PC-3 (cell line): ENCODE measurements around the gene ING3. TPM values are rescaled to one million over a fixed set of nuclear protein-coding genes. Genes with fewer than 3 reads are reported as not detected.

Source experiments
- ATAC-seq: fragments of 200-7000 bp; cut with Tn5 transposase; 2 replicates; pipeline ENCODE4 v1.9.1; 2020; ENCODE audit warnings: mild to moderate bottlenecking, moderate library complexity
- BruUV-seq: library from RNA; stranded (reverse); fragments of 400-500 nt; replicated peaks from 2 replicates; lab custom pipeline; 2021; lab: Mats Ljungman, UMichigan
- CTCF ChIA-PET: fragments of 300-600 bp; sonication (Branson Sonifier 250); formaldehyde crosslinking; loops from one replicate; lab custom pipeline; 2022; ENCODE audit warnings: antibody characterized with exemption; lab: Charles Lee
- POLR2A ChIA-PET: fragments of 300-600 bp; sonication (Branson Sonifier 250); formaldehyde crosslinking; loops from one replicate; lab custom pipeline; 2022; ENCODE audit warnings: antibody characterized with exemption; ENCODE audit not compliant: unreplicated experiment; lab: Charles Lee
- DNase-seq: peaks from one replicate; pipeline ENCODE4 v3.0.0-alpha.2; 2015
- H2AFZ ChIP-seq: fragments of 300-600 bp; sonication (generic); 2 replicates; pipeline ENCODE4 v1.6.0; 2016; ENCODE audit warnings: antibody characterized with exemption, low read length
- H3F3A ChIP-seq: fragments of 300-600 bp; sonication (generic); one replicate; pipeline ENCODE4 v1.6.0; 2017; ENCODE audit warnings: antibody characterized with exemption, low read length, control low read depth, mild to moderate bottlenecking; ENCODE audit not compliant: unreplicated experiment
- H3K27ac ChIP-seq: fragments of 300-600 bp; sonication (generic); 2 replicates; pipeline ENCODE4 v1.5.1; 2016; ENCODE audit warnings: mild to moderate bottlenecking, low read length
- H3K27me3 ChIP-seq: fragments of 300-600 bp; sonication (generic); 2 replicates; pipeline ENCODE4 v1.6.1; 2016; ENCODE audit warnings: low read length, mixed read lengths
- H3K36me3 ChIP-seq: fragments of 300-600 bp; sonication (generic); 2 replicates; pipeline ENCODE4 v1.6.1; 2016; ENCODE audit warnings: low read depth, mixed run types, low read length, mixed read lengths
- H3K4me1 ChIP-seq: fragments of 300-600 bp; sonication (generic); 2 replicates; pipeline ENCODE4 v1.5.1; 2016; ENCODE audit warnings: low read length; ENCODE audit not compliant: insufficient read depth
- H3K4me2 ChIP-seq: fragments of 300-600 bp; sonication (generic); 2 replicates; pipeline ENCODE4 v1.6.0; 2016; ENCODE audit warnings: low read length
- H3K4me3 ChIP-seq: fragments of 300-600 bp; sonication (generic); 2 replicates; pipeline ENCODE4 v1.5.1; 2016; ENCODE audit warnings: mild to moderate bottlenecking, low read length, mixed read lengths
- H3K79me2 ChIP-seq: fragments of 300-600 bp; sonication (generic); 2 replicates; pipeline ENCODE4 v1.6.1; 2017; ENCODE audit warnings: low read length, mixed read lengths
- H3K9ac ChIP-seq: fragments of 300-600 bp; sonication (generic); 2 replicates; pipeline ENCODE4 v1.6.0; 2016; ENCODE audit warnings: mild to moderate bottlenecking, low read length
- H3K9me2 ChIP-seq: fragments of 300-600 bp; sonication (generic); replicated peaks from 2 replicates; pipeline ENCODE4 v1.6.1; 2016; ENCODE audit warnings: mixed run types, low read length, mixed read lengths
- H3K9me3 ChIP-seq: fragments of 300-600 bp; sonication (generic); 2 replicates; pipeline ENCODE4 v1.6.1; 2016; ENCODE audit warnings: low read length, mixed read lengths
- H4K20me1 ChIP-seq: fragments of 300-600 bp; sonication (generic); 2 replicates; pipeline ENCODE4 v1.6.1; 2016; ENCODE audit warnings: low read length, mixed read lengths
- EZH2 ChIP-seq: fragments of 300-600 bp; sonication (generic); IDR thresholded peaks from one replicate; pipeline ENCODE4 v1.6.1; 2017; ENCODE audit warnings: antibody characterized with exemption, mild to moderate bottlenecking, low read length; ENCODE audit not compliant: unreplicated experiment
- EZH2phosphoT487 ChIP-seq: fragments of 300-600 bp; sonication (generic); IDR thresholded peaks from 2 replicates; pipeline ENCODE4 v1.6.1; 2018; ENCODE audit warnings: mild to moderate bottlenecking, antibody characterized with exemption, low read length, borderline replicate concordance
- intact Hi-C: fragments of 100-400 bp; cut with micrococcal nuclease; formaldehyde crosslinking; loops from 2 replicates; pipeline ENCODE4 v1.9.0; 2023
- total RNA-seq: library from RNA; depleted of rRNA; stranded (reverse); fragments of >200 nt; gene quantifications from 2 replicates; pipeline ENCODE4 v1.2.3, GENCODE V29; 2014
- TF ChIP-seq, protein P1 (sequence below): fragments of 300-600 bp; sonication (generic); conservative IDR thresholded peaks from 2 replicates; pipeline ENCODE4 v1.5.1; 2017; ENCODE audit warnings: antibody characterized with exemption, low read depth, mild to moderate bottlenecking, low read length

The ING3 gene
- total RNA-seq, 1 experiment from 2014 or later, result 12.8 TPM

DNA sequence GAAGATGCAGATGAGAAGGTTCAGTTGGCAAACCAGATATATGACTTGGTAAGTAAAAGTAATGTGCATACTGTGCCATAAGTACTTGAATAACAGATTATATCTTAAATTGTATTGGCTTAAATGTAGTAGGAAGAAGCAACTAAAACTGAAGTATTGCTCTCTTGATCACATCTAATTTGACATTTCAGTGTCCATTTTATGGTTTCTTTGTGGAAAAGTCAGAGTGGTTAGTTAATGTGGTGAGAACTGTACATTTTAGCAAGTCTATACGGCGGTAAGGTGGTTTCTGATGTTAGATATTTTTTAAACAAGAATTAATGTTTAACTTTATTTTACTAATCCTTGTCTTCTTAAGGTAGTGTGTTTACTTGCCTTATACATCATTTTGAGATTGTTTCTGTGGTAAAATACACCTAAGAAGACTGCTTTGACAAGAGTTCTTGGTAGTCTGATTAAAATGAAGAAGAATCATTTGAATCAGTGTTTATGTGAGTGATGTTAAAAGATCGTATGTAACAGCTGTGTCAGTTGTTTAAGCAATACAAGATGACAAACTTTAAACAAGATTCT is 5.1 kb downstream of the ING3 start:
- intact Hi-C loops, result no loop called here
- H3K9me3 ChIP-seq, result no peaks in the 10 kb centered on the region
- DNase-seq (no peak), ATAC-seq (no peak)
- H3F3A ChIP-seq, result no peaks in the 10 kb centered on the region
- CTCF ChIA-PET, result no interaction called here
- TF ChIP-seq, protein P1, sequence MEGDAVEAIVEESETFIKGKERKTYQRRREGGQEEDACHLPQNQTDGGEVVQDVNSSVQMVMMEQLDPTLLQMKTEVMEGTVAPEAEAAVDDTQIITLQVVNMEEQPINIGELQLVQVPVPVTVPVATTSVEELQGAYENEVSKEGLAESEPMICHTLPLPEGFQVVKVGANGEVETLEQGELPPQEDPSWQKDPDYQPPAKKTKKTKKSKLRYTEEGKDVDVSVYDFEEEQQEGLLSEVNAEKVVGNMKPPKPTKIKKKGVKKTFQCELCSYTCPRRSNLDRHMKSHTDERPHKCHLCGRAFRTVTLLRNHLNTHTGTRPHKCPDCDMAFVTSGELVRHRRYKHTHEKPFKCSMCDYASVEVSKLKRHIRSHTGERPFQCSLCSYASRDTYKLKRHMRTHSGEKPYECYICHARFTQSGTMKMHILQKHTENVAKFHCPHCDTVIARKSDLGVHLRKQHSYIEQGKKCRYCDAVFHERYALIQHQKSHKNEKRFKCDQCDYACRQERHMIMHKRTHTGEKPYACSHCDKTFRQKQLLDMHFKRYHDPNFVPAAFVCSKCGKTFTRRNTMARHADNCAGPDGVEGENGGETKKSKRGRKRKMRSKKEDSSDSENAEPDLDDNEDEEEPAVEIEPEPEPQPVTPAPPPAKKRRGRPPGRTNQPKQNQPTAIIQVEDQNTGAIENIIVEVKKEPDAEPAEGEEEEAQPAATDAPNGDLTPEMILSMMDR, result no peak
- TF ChIP-seq EZH2phosphoT487 (no peak), EZH2 (no peak)
- peaks cover 28% of the 10 kb centered on the region for H3K79me2 ChIP-seq
- peaks cover 25% of the 10 kb centered on the region for H3K36me3 ChIP-seq
- H4K20me1 ChIP-seq, result peaks cover 11% of the 10 kb centered on the region
- H3K4me2 ChIP-seq, result no peak overlapping the region
- no peak overlapping the region for H3K9ac ChIP-seq
- no peak overlapping the region for H2AFZ ChIP-seq
- no peak overlapping the region for H3K27ac ChIP-seq
- H3K27me3 ChIP-seq, result no peaks in the 10 kb centered on the region
- no peaks in the 10 kb centered on the region for H3K9me2 ChIP-seq
- BruUV-seq, result no TSS peak
- peaks cover 5% of the 10 kb centered on the region; the same call in 1 of the 2 replicates for H3K4me1 ChIP-seq
- POLR2A ChIA-PET, result no interaction called here
- no peak overlapping the region for H3K4me3 ChIP-seq

DNA sequence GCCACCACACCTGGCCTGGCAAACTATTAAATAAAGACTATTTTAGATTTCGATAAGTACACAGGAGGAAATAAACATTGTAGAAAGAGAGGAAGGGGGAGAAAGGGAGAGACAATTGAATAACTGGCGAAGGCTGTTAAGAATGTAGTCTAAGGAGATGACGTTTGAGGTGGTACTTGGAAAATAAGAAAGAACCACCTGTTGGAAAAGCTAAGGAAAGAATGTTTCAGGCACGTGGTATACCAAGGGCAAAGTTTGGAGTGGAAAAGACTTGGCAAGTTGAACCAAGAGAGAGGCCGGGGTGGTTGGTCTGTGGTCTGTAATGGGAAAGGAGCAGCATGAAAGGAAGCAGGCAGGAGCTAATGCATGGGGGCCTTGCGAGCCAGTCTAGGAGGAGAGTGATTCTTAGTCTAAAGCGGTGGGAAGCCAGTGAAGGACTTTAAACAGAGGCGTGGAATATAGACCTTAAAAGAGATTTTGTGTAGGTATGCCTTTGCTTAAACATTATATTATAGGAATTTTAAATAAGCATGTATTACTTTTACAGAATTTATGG is 9.4 kb downstream of the ING3 start:
- ATAC-seq (no peak), DNase-seq (no peak)
- no peaks in the 10 kb centered on the region for H4K20me1 ChIP-seq
- intact Hi-C loops, result no loop called here
- POLR2A ChIA-PET, result no interaction called here
- H3K9ac ChIP-seq, result no peak overlapping the region
- H3K4me2 ChIP-seq, result no peak overlapping the region
- H3K4me3 ChIP-seq, result no peak overlapping the region
- H3F3A ChIP-seq, result no peaks in the 10 kb centered on the region
- no TSS peak for BruUV-seq
- CTCF ChIA-PET, result no interaction called here
- H3K9me2 ChIP-seq, result no peaks in the 10 kb centered on the region
- no peaks in the 10 kb centered on the region for H3K27me3 ChIP-seq
- H3K36me3 ChIP-seq, result peaks cover 15% of the 10 kb centered on the region
- H3K79me2 ChIP-seq, result no peaks in the 10 kb centered on the region
- H2AFZ ChIP-seq, result no peak overlapping the region
- H3K9me3 ChIP-seq, result no peaks in the 10 kb centered on the region
- no peaks in the 10 kb centered on the region for H3K4me1 ChIP-seq
- TF ChIP-seq EZH2phosphoT487, result no peak
- no peak for TF ChIP-seq EZH2
- TF ChIP-seq, protein P1, result no peak
- H3K27ac ChIP-seq, result no peak overlapping the region

DNA sequence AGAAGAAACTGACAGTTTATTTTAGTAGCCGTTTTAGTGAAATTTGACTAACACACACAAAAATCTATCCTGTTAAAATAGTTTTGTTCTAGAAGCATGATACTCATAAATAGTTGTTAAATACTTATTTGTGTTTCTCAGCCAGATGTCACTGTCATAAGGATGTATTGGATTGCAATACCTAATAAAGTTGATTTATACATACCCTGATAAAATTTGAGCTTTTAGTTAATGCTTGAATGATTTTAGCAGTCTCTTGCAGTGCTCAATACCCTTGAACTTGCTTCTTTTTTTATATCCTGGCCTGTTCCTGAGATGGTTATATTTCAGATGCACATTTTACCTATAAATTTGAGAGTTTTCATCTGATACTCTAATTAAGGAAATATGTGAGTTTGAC is 10.1 kb downstream of the ING3 start:
- Histone ChIP-seq H3K9me2 (no peaks in the 10 kb centered on the region), H3K79me2 (no peaks in the 10 kb centered on the region), H3K36me3 (peaks cover 9% of the 10 kb centered on the region), H3K27ac (no peak overlapping the region), H3K27me3 (no peaks in the 10 kb centered on the region), H4K20me1 (no peaks in the 10 kb centered on the region), H3K4me2 (no peak overlapping the region), H3K9me3 (no peaks in the 10 kb centered on the region), H3K4me3 (no peak overlapping the region), H3K4me1 (no peaks in the 10 kb centered on the region), H3K9ac (no peak overlapping the region), H3F3A (no peaks in the 10 kb centered on the region), H2AFZ (no peak overlapping the region)
- intact Hi-C loops, result no loop called here
- ChIA-PET CTCF (no interaction called here), POLR2A (no interaction called here)
- TF ChIP-seq EZH2phosphoT487, result no peak
- BruUV-seq, result no TSS peak
- DNase-seq (no peak), ATAC-seq (no peak)
